ENCODE results near the gene C1orf198. TPM values are rescaled to one million over a fixed set of nuclear protein-coding genes. Genes with fewer than 3 reads are reported as not detected.

Gene C1orf198
- total and polyA plus RNA-seq, 2 of the 4 experiments (the other 2 are of a cell fraction): 67.4 to 76.2 TPM

- H2BK20ac ChIP-seq (ENCODE audit: low read depth, low read length): no peak overlapping the region
- no peak overlapping the region for H3K9ac ChIP-seq (ENCODE audit: low read depth, low read length)
- BruUV-seq (replicated peaks): no TSS peak
- H3K9me3 ChIP-seq (ENCODE audit: control insufficient read depth, insufficient read depth, low read length): no peaks in the 10 kb centered on the region
- dilution Hi-C loops (cut with HindIII; ENCODE audit: low sequenced_read_pairs, unreplicated experiment) (no loop called here), intact Hi-C loops (cut with micrococcal nuclease) (no loop called here), in situ Hi-C loops (cut with MboI; ENCODE audit: low sequenced_read_pairs) (no loop called here)
- H4K5ac ChIP-seq (ENCODE audit: low read depth, low read length): no peak overlapping the region
- DNase-seq: no peak
- no peak overlapping the region for H2BK5ac ChIP-seq (ENCODE audit: low read depth, low read length, poor library complexity, severe bottlenecking)
- H3K4ac ChIP-seq (ENCODE audit: low read depth, low read length): no peak overlapping the region
- H3K56ac ChIP-seq (ENCODE audit: extremely low read depth, insufficient read depth, low read length): no peak overlapping the region
- no peaks in the 10 kb centered on the region for H3K36me3 ChIP-seq (ENCODE audit: control insufficient read depth, insufficient read depth, low read length)
- peaks cover 4% of the 10 kb centered on the region; the same call in 1 of the 2 replicates for H3K9me1 ChIP-seq (ENCODE audit: insufficient read depth, low read length)
- H3K79me1 ChIP-seq (ENCODE audit: low read depth in 1 of 2, low read length in 2 of 2): no peaks in the 10 kb centered on the region
- H3K27me3 ChIP-seq (ENCODE audit: control insufficient read depth, insufficient read depth, low read length): no peaks in the 10 kb centered on the region
- H3K4me3 ChIP-seq (ENCODE audit: insufficient read depth, low read depth, low read length): no peak overlapping the region
- no peak overlapping the region for H2BK120ac ChIP-seq (ENCODE audit: low read depth, low read length)
- no peaks in the 10 kb centered on the region for H4K20me1 ChIP-seq (ENCODE audit: insufficient read depth, low read length)
- no peaks in the 10 kb centered on the region for H3K4me1 ChIP-seq (ENCODE audit: control insufficient read depth, insufficient read depth, low read length)
- WGBS, 2 experiments (ENCODE audit: extremely low coverage in 2 of 2, insufficient read length in 1 of 2): 70% methylated on average over 2 of the region's 6 CpGs; no CpG with 5 or more reads in 1 of the 2 experiments
- no peak overlapping the region for H3K27ac ChIP-seq (ENCODE audit: insufficient read depth, low read length)
- no peak overlapping the region for H3K18ac ChIP-seq (ENCODE audit: low read depth, low read length)
- H3K4me2 ChIP-seq (ENCODE audit: low read depth, low read length): no peak overlapping the region
- POLR2A ChIA-PET (ENCODE audit: unreplicated experiment): no interaction called here
- H3K23ac ChIP-seq (ENCODE audit: low read depth, low read length): no peak overlapping the region
- no peak overlapping the region for H4K8ac ChIP-seq (ENCODE audit: low read depth in 2 of 2, low read length in 2 of 2)
- H4K91ac ChIP-seq (ENCODE audit: insufficient read depth, low read depth, low read length): no peak overlapping the region
- no peak for ATAC-seq (ENCODE audit: low read depth)
- CTCF ChIA-PET: no interaction called here
- H3K14ac ChIP-seq (replicated peaks; ENCODE audit: low read depth, low read length): no peak overlapping the region
- H2AK9ac ChIP-seq (replicated peaks; ENCODE audit: low read depth, low read length, poor library complexity): no peak overlapping the region
- H2BK15ac ChIP-seq (ENCODE audit: low read depth, low read length): no peak overlapping the region
- no peak overlapping the region for H2AFZ ChIP-seq (replicated peaks; ENCODE audit: low read length, poor library complexity)
- no peak overlapping the region for H2AK5ac ChIP-seq (ENCODE audit: low read depth, low read length)
- TF ChIP-seq USF2 (IDR thresholded peaks at IDR 0.05; ENCODE audit: low read depth, low read length): no peak
- no peak for TF ChIP-seq POLR2A (IDR thresholded peaks at IDR 0.05; ENCODE audit: low read depth, low read length)
- no peak for TF ChIP-seq CTCF (conservative IDR thresholded peaks at IDR 0.05; ENCODE audit: low read depth, low read length)
- no peak for TF ChIP-seq BHLHE40 (IDR thresholded peaks at IDR 0.05; ENCODE audit: low read depth, low read length)
- TF ChIP-seq CEBPB (IDR thresholded peaks at IDR 0.05; ENCODE audit: low read depth, low read length): no peak
- no peak for TF ChIP-seq RCOR1 (IDR thresholded peaks at IDR 0.05; ENCODE audit: insufficient replicate concordance, low read length)
- no peak for TF ChIP-seq ELK1 (IDR thresholded peaks at IDR 0.05; ENCODE audit: borderline replicate concordance, low read depth, low read length)
- TF ChIP-seq RFX5 (IDR thresholded peaks at IDR 0.05; ENCODE audit: low read depth, low read length): no peak
- no peak for TF ChIP-seq CHD1 (IDR thresholded peaks at IDR 0.05; ENCODE audit: low read depth, low read length)
- TF ChIP-seq SMC3 (IDR thresholded peaks at IDR 0.05; ENCODE audit: low read depth, low read length): no peak
- no peak for TF ChIP-seq MAZ (IDR thresholded peaks at IDR 0.05; ENCODE audit: borderline replicate concordance, low read depth, low read length)
- no peak for TF ChIP-seq RAD21 (IDR thresholded peaks at IDR 0.05; ENCODE audit: low read length)
- no peak for TF ChIP-seq MAFK (IDR thresholded peaks at IDR 0.05; ENCODE audit: low read depth, low read length)
- no peak for TF ChIP-seq NFE2L2 (IDR thresholded peaks at IDR 0.05; ENCODE audit: low read depth, low read length)
- no peak for TF ChIP-seq MXI1 (IDR thresholded peaks at IDR 0.05; ENCODE audit: borderline replicate concordance, low read depth, low read length)
- no peak for TF ChIP-seq FOS (IDR thresholded peaks at IDR 0.05; ENCODE audit: low read depth, low read length)
These were observed 49.4 kb downstream of the C1orf198 start for GRCh38 chr1:230818901-230819300.

Data from IMR-90 (cell line).